Mesothelial cell of epicardium (in vitro differentiated cells): Measurements from ENCODE around the gene FAM32A. TPM values are rescaled to one million over a fixed set of nuclear protein-coding genes. Genes with fewer than 3 reads are reported as not detected.

Experiments used
- DNase-seq, 2 experiments: peaks; one replicate each; pipeline ENCODE4 v3.0.0; 2021; ENCODE audit warnings: low spot score in 2 of 2; ENCODE audit not compliant: unreplicated experiment in 2 of 2
- H3K27ac Mint-ChIP-seq: 2 replicates; pipeline ENCODE4 v1.8.0; 2021; ENCODE audit warnings: mixed read lengths
- H3K27me3 Mint-ChIP-seq: 2 replicates; pipeline ENCODE4 v1.8.0; 2021; ENCODE audit warnings: low read depth, mixed read lengths
- H3K36me3 Mint-ChIP-seq: 2 replicates; pipeline ENCODE4 v1.8.0; 2021; ENCODE audit warnings: mixed read lengths
- H3K4me1 Mint-ChIP-seq: 2 replicates; pipeline ENCODE4 v1.8.0; 2021; ENCODE audit warnings: mixed read lengths
- H3K4me3 Mint-ChIP-seq: 2 replicates; pipeline ENCODE4 v1.8.0; 2021; ENCODE audit warnings: mild to moderate bottlenecking, moderate library complexity, mixed read lengths
- H3K9me3 Mint-ChIP-seq: 2 replicates; pipeline ENCODE4 v1.8.0; 2021; ENCODE audit warnings: mixed read lengths
- CTCF ChIP-seq: fragments of 200-600 bp; sonication (generic); IDR thresholded peaks from one replicate; pipeline ENCODE4 v1.5.0; 2021; ENCODE audit warnings: antibody characterized with exemption; ENCODE audit not compliant: unreplicated experiment
- total RNA-seq: library from RNA; stranded (reverse); gene quantifications from 3 replicates; pipeline ENCODE4 v1.2.1, GENCODE V29; 2021

Gene FAM32A
- total RNA-seq, 1 donor from 2014 or later, result 90.3 TPM

- no peaks in the 10 kb centered on the region for H3K4me1 Mint-ChIP-seq
- H3K4me3 Mint-ChIP-seq, result no peak overlapping the region
- no peaks in the 10 kb centered on the region for H3K9me3 Mint-ChIP-seq
- TF ChIP-seq CTCF, result no peak
- H3K27me3 Mint-ChIP-seq, result peaks cover 1% of the 10 kb centered on the region
- H3K27ac Mint-ChIP-seq, result no peak overlapping the region
- DNase-seq, result no peak
- no peaks in the 10 kb centered on the region for H3K36me3 Mint-ChIP-seq
Measured at GRCh38 chr19:16153582-16154336, 31.5 kb upstream of the FAM32A start.

- TF ChIP-seq CTCF, result no peak
- peaks cover 1% of the 10 kb centered on the region for H3K27me3 Mint-ChIP-seq
- no peaks in the 10 kb centered on the region for H3K9me3 Mint-ChIP-seq
- H3K36me3 Mint-ChIP-seq, result no peaks in the 10 kb centered on the region
- no peaks in the 10 kb centered on the region for H3K4me1 Mint-ChIP-seq
- H3K4me3 Mint-ChIP-seq, result no peak overlapping the region
- DNase-seq, result no peak
- no peak overlapping the region for H3K27ac Mint-ChIP-seq
Measured at GRCh38 chr19:16154557-16154956, 30.7 kb upstream of the FAM32A start.

- Mint-ChIP-seq H3K9me3 (no peaks in the 10 kb centered on the region), H3K4me3 (no peak overlapping the region), H3K27me3 (peaks cover 1% of the 10 kb centered on the region), H3K4me1 (no peaks in the 10 kb centered on the region), H3K36me3 (no peaks in the 10 kb centered on the region), H3K27ac (no peak overlapping the region)
- TF ChIP-seq CTCF, result no peak
- DNase-seq, result no peak
Measured at GRCh38 chr19:16155128-16155527, 30.1 kb upstream of the FAM32A start.

GRCh38 chr19:16156904-16157303, 28.3 kb upstream of the FAM32A start:
- Mint-ChIP-seq H3K9me3 (no peaks in the 10 kb centered on the region), H3K27ac (no peak overlapping the region), H3K27me3 (peaks cover 1% of the 10 kb centered on the region), H3K36me3 (no peaks in the 10 kb centered on the region), H3K4me1 (no peaks in the 10 kb centered on the region), H3K4me3 (no peak overlapping the region)
- no peak for TF ChIP-seq CTCF
- DNase-seq, result no peak

- peaks cover 1% of the 10 kb centered on the region for H3K27me3 Mint-ChIP-seq
- no peaks in the 10 kb centered on the region for H3K4me1 Mint-ChIP-seq
- no peak overlapping the region for H3K27ac Mint-ChIP-seq
- H3K36me3 Mint-ChIP-seq, result no peaks in the 10 kb centered on the region
- H3K9me3 Mint-ChIP-seq, result no peaks in the 10 kb centered on the region
- no peak for DNase-seq
- no peak overlapping the region for H3K4me3 Mint-ChIP-seq
- TF ChIP-seq CTCF, result no peak
Measured at GRCh38 chr19:16157601-16158000, 27.6 kb upstream of the FAM32A start.
